Pons (tissue), 1 donor: Measurements from ENCODE around the gene NDC80.
"Not testable (repeated sequence)": the region's sequence is repeated elsewhere in the genome, so short reads cannot be mapped to it uniquely, and the experiment has no call there.

Experiments
- DNase-seq: peaks from one replicate; pipeline ENCODE4 v3.0.0-alpha.2; 2016; ENCODE audit warnings: low spot score

The NDC80 gene

DNA sequence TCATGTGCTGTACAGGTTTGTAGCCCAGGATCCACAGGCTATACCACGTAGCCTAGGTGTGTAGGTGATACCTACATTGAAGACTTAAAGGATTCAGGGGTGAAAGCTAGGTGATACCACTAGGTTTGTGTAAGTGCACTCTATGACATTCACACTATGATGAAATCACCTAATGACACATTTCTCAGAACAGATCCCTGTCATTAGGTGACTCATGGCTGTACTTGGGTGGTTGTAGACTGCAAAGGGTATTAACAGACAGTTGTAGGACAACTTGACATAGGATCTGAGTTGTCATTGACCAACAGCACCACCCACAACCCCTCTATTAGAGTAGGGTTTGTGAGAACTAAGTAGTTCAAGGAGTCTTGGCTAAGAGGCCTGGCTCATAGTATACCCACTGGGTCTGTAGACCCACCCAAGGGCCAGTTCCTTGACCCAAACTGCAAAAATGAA, 56.5 kb downstream of the NDC80 start:
- no peak for DNase-seq

DNA sequence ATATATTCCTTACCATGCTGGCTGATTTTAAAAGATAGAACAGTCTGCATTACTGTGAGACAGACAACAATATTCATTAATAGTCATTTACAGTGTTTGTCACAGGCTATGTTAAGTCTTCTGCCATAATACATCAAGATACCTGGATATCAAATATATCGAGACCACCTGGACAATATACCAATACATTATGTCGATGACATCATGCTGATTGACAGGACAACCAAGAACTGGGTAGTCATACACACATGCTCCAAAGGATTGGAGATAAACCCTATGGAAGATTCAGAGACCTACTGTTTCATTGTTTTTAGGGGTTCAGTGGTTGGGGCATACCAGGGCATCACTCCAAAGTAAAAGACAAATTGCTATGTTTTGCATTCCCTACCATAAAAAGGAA, 57.6 kb downstream of the NDC80 start:
- no peak for DNase-seq

DNA sequence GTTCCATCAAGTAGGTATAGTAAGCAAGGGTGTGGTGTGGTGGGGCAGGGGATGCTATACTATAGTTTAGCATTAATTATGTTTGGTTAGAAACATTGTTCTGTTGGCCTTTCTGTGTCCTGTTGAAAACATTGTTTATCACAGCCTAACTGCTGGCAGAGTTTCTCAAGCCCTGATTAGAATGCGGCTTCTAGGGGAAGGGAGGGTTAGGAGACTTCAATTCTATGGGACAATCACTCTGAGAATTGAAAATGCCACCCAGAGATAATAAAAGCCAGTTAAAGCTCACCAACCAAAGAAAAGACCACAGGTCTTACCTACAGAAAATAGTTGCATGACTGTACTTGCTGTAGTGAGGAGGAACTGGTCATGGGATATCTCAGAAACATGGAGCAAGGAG, 64.2 kb downstream of the NDC80 start:
- DNase-seq, result no peak

DNA sequence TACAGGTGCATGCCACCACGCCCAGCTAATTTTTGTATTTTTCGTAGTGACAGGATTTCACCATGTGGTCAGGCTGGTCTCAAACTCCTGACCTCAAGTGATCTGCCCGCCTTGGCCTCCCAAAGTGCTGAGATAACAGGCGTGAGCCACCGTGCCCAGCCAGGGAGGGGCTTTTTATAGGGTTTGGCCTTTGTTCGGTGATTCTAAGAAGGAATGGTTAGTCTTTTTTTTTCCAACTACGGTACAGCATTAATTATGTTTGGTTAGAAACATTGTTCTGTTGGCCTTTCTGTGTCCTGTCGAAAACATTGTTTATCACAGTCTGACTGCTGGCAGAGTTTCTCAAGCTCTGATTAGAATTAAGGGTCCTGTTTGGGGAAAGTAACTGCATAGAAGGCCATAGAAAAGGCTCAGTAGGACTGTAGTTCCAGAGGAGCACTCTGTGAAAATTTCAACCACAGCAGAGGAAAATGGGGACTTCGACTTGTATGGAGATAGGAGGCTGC, 64.8 kb downstream of the NDC80 start:
- no peak for DNase-seq

DNA sequence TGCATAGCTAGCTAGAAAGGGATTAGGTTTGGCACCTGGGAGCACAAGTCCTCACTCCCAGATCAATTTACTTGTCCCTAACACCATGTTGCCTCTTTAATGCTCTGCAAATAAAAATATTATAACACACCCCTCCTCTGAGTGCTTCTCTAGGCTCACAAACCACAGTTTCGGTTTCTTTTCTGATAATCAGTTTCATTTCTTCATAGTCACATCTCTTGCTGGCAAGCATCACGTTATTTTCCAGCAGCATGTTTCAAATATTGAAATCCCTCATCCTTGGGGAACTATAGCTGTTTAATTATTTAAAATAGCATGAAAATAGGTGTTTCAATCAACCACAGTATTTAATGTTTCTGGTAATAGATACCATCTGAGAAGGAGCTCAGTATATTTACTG, 70.3 kb downstream of the NDC80 start:
- DNase-seq, result peak; percentile 55

DNA sequence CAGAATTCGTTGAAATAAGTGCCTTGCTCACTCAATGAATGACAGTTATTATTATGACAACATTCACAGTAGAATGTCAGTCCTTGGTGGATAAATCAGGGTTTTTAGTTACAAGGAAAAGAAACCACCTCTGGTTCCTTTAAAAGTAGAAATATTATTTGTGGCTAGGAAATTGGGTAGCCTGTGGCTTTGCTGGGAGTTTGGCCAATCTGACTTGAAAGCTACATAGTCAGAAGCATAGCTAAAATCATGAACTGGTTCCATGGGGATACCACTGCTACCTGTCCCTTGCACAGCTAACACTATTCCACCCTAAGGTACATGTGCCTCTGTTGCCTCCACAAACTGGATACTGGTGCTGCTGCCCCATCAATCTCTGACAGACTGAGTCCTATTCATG, 71.4 kb downstream of the NDC80 start:
- DNase-seq, result no peak

DNA sequence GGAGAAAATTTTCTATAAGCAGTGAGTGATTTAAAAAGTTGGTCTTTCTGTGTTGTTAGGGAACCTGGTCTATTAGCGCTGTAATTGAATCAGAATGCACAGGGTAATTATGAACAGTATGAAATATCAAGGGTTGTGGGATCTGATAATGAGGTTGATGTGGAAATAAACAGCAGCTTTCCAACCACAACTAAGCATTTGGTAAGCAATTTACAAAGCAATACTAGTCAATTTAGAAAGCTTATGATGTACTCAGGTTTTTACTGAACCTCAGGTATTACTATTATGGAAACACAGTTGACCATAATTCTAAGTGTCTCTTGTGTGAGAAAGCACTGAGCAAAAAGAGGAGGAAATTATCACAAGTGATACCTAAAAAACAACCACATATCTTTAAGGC, 73.2 kb downstream of the NDC80 start:
- DNase-seq, result no peak

DNA sequence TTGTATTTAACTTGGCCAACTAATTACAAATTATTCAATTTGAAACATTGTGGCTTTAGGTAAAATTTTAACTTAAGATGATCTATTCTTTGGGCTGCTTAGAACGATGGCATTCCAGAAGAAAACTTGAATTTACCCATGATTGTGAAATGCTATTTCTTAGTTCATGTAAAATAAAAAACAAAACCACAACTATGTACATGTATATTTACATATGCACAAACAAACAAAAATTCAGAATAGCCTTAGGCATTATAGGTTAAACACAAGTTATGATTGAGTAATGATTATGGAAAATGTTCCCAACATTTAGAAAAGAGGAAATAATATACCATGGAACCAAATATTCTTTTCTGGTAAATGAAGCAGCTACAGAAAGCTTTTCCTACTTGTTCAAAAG, 80.6 kb downstream of the NDC80 start:
- DNase-seq, result no peak

DNA sequence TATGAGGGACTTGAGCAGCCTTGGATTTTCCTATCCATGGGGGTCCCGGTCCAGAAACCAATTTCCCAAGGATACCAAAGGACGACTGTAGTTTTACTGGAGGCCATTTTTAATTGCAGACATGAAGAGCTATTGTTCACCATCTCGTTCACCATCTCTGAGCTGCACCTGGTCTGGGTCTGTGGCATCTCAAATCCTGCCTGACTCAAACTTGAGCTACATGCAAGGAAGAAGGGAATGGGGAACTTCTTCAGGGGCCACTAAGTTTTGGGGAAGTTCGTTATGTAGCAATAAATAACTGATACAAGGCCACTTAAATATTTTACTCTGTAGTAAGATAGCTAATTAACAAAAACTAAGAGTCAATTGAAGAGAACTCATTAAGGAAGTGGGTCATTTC, 82.1 kb downstream of the NDC80 start:
- peak; percentile 25 for DNase-seq

DNA sequence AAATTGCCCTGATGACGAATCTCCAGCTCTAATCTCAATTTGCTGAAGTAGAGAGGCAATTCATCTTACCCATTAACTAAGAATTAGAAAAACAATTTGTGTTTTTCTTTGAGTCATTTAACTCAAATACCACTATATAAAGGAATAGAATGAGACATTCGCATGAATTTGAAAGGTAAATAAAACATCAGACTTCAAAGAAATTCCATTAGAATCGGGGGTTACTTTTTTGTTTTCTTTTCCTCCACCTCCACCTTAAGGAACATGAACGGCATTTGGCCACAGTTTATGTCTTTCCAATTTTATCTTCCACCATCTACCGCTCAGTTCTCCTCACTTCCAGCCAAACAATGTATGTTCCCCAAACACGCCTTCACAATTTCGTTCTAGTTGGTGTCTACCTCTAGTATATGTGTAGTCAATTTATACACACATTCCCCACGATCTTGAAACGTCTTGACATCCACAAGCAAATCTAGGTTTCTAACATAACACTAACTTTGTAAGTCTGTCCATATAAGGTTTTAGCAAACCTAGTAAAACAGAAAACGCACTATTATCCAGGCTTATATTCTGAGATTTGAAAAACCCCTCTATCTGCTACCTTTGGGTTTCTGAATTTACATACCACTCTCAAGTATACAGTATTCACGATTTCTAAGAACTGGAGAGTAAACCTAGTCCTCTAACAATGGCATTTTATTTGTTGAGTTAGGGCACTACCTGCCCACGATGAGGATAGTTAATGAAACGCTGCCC, 83.0 kb downstream of the NDC80 start:
- peak; percentile 29 for DNase-seq

GRCh38 chr18:2654928-2655177, 83.5 kb downstream of the NDC80 start:
- DNase-seq, result peak; percentile 11

- peak; percentile 72 for DNase-seq
Measured at GRCh38 chr18:2655178-2655953, 84.0 kb downstream of the NDC80 start, which contains the start of gene SMCHD1. TSS of gene SMCHD1 (plus strand) at chr18:2655726. CDS start at chr18:2656076, 350 bp downstream.

DNA sequence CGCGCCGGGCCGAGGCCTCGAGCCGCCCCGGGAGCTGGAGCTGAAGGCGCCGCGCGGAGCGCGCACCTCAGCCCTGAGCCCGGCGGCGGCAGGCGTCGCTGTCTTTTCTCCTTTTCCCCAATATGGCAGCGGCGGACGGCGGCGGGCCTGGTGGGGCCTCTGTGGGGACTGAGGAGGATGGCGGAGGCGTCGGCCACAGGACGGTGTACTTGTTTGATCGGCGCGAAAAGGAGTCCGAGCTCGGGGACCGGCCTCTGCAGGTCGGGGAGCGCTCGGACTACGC, 84.5 kb downstream of the NDC80 start:
- DNase-seq, result peak; percentile 14

DNA sequence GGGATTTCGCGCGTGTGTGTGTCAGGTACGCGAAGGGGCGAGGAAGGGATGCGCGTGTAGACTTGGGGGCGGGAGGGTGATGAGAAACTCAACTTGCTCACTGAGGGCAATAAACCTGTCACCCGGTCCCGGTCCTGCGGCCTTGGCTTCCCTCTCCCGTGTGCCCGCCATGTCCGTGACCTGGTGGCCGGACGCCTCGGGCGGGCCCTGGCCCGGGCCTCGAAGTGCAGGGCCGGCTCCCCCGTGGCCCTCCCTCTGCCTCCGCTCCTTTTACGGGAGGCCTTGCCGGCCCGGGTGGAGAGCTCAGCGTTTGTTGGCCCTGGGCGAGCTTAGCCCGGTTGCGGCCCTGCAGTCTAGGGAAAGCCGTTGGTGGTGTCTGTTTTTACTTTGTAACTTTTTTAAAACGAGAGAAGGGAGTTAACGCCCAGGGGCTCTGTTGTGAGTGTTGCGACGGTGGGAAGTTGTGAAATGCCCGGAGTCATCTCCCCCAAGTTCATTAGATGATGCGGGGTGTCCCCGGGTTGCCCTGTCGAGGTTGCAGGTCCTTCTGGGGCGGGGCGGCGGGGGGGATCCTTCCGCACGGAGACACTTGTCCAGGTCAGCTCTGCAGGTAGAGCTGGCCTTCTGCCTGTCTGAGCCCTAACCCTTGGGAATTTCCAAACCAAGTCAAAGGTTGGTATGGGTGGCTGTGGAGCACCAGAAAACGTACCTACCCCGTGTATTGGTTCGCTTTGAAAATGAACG, 85.1 kb downstream of the NDC80 start:
- DNase-seq, result no peak

GRCh38 chr18:2656981-2657512, 85.7 kb downstream of the NDC80 start:
- DNase-seq, result peak; percentile 15

- peak; percentile 25 for DNase-seq
Measured at GRCh38 chr18:2657788-2658458, 86.6 kb downstream of the NDC80 start.

DNA sequence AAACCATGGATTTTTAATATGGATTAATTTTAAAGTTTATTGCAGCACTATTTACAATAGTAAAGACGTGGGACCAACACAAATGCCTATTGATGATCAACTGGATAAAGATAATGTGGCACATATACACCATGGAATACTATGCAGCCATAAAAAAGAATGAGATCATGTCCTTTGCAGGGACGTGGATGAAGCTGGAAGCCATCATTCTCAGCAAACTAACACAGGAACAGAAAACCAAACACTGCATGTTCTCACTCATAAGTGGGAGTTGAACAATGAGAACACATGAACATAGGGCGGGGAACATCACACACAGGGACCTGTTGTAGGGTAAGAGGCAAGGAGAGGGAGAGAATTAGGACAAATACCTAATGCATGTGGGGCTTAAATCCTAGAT, 89.5 kb downstream of the NDC80 start:
- DNase-seq, result not testable (repeated sequence)

DNA sequence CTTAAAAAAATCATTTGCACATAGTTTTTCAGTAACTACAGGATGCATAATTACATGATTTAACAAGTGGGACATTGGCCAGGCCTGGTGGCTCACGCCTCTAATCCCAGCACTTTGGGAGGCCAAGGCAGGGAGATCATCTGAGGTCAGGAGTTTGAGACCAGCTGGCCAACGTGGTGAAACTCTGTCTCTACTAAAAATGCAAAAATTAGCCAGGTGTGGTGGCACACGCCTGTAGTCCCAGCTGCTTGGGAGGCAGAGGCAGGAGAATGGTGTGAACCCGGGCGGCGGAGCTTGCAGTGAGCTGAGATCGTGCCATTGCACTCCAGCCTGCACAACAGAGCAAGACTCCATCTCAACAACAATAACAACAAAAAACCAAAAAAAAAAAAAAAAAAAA, 90.9 kb downstream of the NDC80 start:
- DNase-seq, result not testable (repeated sequence)

DNA sequence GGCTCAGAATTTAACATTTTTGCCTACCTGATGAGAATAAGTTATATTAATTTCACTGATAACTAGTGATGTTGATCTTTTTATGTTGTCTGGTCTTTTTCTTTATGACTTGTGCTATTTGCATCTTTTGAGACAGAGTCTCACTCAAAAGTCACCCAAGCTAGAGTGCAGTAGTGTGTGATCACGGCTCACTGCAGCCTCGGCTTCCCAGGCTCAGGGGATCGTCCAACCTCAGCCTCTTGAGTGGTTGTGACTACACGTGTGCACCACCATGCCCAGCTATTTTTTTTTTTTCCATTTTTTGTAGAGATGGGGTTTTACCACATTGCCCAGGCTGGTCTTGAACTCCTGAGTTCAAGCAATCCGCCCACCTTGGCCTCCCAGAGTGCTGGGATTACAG, 91.6 kb downstream of the NDC80 start:
- DNase-seq, result no peak
